Superior temporal gyrus (tissue), 1 donor: ENCODE results near the gene SERPINI1.

ENCODE experiments used
- DNase-seq: peaks from one replicate; pipeline ENCODE4 v3.0.0-alpha.2; 2016; ENCODE audit errors: extremely low spot score

SERPINI1 gene

GRCh38 chr3:167851171-167851570 is 115.7 kb downstream of the SERPINI1 start:
- no peak for DNase-seq

GRCh38 chr3:167851749-167852148 is 116.2 kb downstream of the SERPINI1 start:
- no peak for DNase-seq

- no peak for DNase-seq
These were observed 116.7 kb downstream of the SERPINI1 start for GRCh38 chr3:167852216-167852615.

- no peak for DNase-seq
These were observed 118.5 kb downstream of the SERPINI1 start for GRCh38 chr3:167854063-167854462.

- DNase-seq = peak; percentile 60
These were observed 119.3 kb downstream of the SERPINI1 start for GRCh38 chr3:167854846-167855245.

- DNase-seq = no peak
These were observed 119.8 kb downstream of the SERPINI1 start for GRCh38 chr3:167855306-167855705.

GRCh38 chr3:167858865-167859264 is 123.3 kb downstream of the SERPINI1 start:
- no peak for DNase-seq

GRCh38 chr3:167859610-167860009 is 124.1 kb downstream of the SERPINI1 start:
- no peak for DNase-seq

- DNase-seq = no peak
These were observed 126.1 kb downstream of the SERPINI1 start for GRCh38 chr3:167861649-167862048.

- DNase-seq = no peak
These were observed 126.7 kb downstream of the SERPINI1 start for GRCh38 chr3:167862104-167862730.

- no peak for DNase-seq
These were observed 128.5 kb downstream of the SERPINI1 start for GRCh38 chr3:167863811-167864551.

GRCh38 chr3:167864552-167864874 is 129.0 kb downstream of the SERPINI1 start:
- DNase-seq = no peak

GRCh38 chr3:167866331-167866730 is 130.8 kb downstream of the SERPINI1 start:
- DNase-seq = no peak

GRCh38 chr3:167867981-167868380 is 132.5 kb downstream of the SERPINI1 start:
- DNase-seq = no peak

- no peak for DNase-seq
These were observed 134.7 kb downstream of the SERPINI1 start for GRCh38 chr3:167870181-167870580.

- no peak for DNase-seq
These were observed 135.2 kb downstream of the SERPINI1 start for GRCh38 chr3:167870759-167871158.

GRCh38 chr3:167872032-167872431 is 136.5 kb downstream of the SERPINI1 start:
- DNase-seq = no peak

- no peak for DNase-seq
These were observed 137.4 kb downstream of the SERPINI1 start for GRCh38 chr3:167872941-167873340.

GRCh38 chr3:167874671-167875372 is 139.3 kb downstream of the SERPINI1 start:
- DNase-seq = no peak
